M059J (cell line): ENCODE results near the gene SPIN1. TPM values are rescaled to one million over a fixed set of nuclear protein-coding genes. Genes with fewer than 3 reads are reported as not detected.
A peak's percentile ranks its signal among the peaks of the same experiment; 100 is the strongest.
"Not testable (repeated sequence)": the region's sequence is repeated elsewhere in the genome, so short reads cannot be mapped to it uniquely, and the experiment has no call there.

Experiments used
- DNase-seq: peaks from one replicate; pipeline ENCODE4 v3.0.0-alpha.2; 2012; ENCODE audit warnings: low read depth
- total RNA-seq: library from RNA; depleted of rRNA; stranded (reverse); fragments of >200 nt; shearing (Covaris generic); gene quantifications from 2 replicates; pipeline ENCODE4 v1.2.3, GENCODE V29; 2014; rRNA removed

Gene SPIN1
- 117 and 149 TPM in 2 replicates for total RNA-seq

DNA sequence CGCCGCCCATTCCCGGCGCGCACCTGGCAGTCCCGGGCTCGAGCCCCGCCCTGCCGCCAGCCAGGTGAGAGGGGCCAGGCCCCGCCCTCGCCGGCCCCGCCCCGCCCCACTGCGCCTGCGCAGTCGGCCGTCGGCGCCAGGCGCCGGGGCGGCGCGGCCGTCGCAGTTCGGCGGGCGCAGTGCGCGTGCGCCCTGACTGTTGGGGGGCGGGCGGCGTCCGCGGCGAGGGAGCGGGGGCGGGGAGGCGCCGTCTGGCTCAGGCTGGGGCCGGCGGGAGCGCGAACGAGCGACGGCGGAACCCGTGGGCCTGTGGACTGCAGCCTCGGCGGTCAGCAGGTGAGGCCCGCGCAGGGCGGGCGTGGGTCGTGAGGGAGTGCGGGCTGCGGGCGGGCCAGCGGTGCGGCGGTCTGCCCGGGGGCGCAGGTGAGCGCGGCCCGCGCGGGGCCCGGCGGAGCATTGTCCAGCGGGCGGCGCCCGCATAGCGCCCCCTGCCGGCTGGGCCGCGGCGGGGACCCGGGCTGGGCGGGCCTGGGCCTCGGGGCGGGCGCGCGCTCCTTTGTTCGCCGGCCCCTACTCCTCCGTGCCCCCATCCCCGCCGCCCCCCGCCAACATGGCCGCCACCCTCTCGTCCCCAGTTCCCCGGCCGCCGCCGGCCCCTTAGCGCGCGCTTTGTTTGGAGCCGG is at the start of gene SPIN1:
Gene SPIN1, plus strand, starts transcription at position 242 of the 683 bp plus-strand sequence. CDS start 38,096 bp downstream, outside the sequence.
- peak; percentile 69 for DNase-seq

DNA sequence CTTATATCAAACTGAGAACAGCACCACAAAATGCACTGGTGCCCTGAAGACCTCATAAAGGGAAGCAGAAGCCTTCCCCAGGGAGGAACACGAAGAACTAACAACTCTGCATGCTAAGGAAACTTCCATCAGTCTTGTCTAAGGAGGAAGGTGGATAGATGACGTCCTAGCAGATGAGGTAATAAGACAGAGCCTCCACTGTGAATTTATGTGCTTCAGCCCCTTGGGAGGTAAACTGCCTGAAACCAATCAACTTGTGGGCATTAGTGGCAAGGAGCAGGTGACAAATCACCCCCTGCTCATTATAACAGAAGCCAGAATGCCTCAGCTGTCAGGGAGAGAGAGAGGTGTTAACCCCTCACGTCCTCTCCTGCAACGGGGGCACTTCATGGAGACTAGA is 48.9 kb upstream of the SPIN1 start:
- DNase-seq: no peak

DNA sequence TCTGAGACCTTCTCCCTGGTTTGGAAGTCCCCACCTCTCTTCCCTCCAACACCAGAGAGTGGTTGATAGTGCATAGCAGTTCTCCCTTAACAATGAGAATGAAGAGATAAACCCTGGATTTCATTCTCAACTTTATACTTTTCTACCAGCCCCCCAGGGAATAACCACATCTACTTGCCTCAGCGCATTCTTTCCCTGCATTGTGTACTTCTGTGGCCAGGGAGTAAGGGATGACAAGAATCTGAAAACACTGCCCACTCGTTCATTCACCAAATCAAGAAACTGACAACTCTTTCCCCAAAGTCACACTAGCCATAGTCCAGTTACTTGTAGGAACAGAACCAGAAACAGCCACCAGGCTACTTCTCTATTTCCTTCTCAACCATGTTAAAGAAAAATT is 46.0 kb upstream of the SPIN1 start:
- DNase-seq: peak; percentile 78

DNA sequence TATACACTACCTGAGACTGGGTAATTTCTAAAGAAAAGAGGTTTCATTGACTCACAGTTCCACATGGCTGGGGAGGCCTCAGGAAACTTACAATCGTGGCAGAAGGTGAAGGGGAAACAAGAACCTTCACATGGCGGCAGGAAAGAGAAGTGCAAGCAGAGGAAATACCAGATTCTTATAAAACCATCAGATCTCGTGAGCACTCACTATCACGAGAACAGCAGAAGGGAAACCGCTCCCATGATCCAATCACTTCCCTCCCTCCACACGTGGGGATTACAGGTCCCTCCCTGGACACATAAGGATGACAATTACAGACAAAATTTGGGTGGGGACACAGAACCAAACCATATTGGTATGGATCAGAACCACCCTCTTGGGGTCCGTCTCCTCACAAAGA is 44.2 kb upstream of the SPIN1 start:
- DNase-seq: no peak

- DNase-seq: not testable (repeated sequence)
These were observed 37.9 kb upstream of the SPIN1 start for GRCh38 chr9:88350354-88350753.

DNA sequence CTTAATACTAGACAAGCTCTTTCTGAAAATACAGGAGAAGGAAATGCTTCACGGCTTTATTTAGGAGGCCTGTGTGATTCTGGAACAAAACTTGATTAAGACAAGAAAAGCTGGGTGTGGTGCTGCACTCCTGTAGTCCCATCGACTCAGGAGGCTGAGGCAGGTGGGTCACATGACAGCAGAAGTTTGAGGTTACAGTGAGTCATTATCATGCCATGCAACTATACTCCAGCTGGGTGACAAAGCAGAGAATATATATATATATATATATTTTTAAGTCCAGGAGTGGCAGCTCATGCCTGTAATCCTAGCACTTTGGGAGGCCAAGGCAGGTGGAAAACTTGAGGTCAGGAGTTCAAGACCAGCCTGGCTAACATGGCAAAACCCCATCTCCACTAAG is 33.1 kb upstream of the SPIN1 start:
- peak; percentile 78 for DNase-seq

DNA sequence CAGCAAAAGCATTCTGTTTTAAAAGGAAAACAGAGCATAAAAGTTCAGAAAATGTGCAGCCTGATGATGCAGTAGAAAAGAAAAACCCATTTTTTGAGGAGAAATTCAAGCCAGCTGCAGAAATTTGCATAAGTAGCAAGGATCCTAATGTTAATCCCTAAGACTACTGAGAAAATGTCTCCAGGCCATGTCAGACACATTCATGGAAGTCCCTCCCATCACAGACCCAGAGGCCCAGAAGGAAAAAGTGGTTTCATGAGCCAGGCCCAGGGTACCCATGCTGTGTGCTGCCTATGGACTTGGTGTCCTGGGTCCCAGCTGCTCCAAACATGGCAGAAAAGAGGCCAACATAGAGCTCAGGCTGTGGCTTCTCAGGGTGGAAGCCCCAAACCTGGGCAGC is 31.0 kb upstream of the SPIN1 start:
- not testable (repeated sequence) for DNase-seq

- DNase-seq: no peak
These were observed 29.5 kb upstream of the SPIN1 start for GRCh38 chr9:88358723-88359122.

DNA sequence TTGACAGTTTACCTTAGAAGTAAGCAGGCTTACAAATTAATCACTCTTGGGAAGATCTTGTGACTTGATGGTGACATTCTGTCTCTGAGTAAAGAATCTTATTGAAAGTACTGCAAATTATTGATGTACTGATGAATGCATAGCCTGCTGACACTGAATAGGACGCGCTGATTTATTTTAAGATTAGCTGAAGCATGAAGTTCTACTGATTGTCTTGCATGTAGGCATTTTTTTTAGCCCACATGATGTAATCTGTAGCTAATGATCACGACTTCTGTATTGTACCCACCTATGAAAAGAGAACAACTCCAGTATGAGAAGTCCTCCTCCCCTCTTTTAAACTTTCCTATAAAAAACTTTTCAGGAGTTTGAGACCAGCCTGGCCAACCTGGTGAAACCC is 28.3 kb upstream of the SPIN1 start:
- DNase-seq: no peak

DNA sequence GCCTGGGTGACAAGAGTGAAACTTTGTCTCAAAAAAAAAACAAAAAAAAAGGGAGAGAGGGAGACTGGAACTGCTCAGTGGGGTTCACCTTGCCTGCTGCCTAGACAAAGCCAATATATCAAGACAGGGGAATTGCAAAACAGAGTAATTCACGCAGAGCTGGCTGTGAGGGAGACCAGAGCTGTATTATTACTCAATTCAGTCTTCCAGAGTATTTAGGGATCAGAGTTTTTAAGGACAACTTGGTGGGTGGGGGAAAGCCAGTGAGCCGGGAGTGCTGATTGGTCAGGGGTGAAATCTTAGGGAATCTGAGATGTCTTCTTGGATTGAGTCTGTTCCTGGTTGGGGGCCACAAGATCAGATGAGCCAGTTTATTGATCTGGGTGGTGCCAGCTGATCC is 25.6 kb upstream of the SPIN1 start:
- DNase-seq: no peak

GRCh38 chr9:88363661-88364060 is 24.6 kb upstream of the SPIN1 start:
- no peak for DNase-seq

DNA sequence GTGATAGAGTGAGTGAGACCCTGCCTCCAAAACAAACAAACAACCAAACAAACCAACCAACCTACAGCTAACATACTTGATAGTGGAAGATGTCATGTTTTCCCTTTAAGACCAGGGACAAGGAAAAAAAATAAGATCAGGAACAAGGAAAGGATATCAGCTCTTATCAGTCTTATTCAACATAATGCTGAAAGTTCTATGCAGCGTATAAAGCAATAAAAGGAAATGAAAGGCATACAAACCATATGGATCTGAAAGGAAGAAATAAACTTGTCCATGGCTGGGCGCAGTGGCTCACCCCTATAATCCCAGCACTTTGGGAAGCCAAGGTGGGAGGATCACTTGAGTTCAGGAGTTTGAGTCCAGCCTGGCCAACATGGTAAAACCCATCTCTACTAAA is 23.5 kb upstream of the SPIN1 start:
- no peak for DNase-seq

- DNase-seq: peak; percentile 87
These were observed 17.9 kb upstream of the SPIN1 start for GRCh38 chr9:88370346-88370745.

GRCh38 chr9:88372103-88372654 is 16.1 kb upstream of the SPIN1 start:
- peak; percentile 26 for DNase-seq

DNA sequence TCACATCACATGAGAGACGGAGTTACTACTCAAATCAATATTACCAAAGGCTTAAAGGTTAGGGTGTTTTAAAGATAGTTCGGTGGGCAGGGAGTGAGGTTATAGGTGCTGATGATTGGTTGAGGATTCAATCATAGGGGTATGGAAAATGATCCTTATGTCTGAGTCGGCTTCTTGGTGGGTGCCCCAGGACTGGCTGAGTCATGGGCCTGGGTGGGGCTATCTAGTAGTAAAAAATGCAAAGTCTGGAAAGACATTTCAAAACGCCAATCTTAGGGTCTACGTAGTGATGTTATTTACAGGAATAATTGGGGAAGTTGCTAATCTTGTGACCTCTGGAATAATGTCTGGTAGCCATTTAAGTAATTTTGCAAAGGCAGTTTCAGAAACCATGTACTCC is 15.2 kb upstream of the SPIN1 start:
- DNase-seq: no peak

GRCh38 chr9:88378317-88378716 is 9.9 kb upstream of the SPIN1 start:
- no peak for DNase-seq

DNA sequence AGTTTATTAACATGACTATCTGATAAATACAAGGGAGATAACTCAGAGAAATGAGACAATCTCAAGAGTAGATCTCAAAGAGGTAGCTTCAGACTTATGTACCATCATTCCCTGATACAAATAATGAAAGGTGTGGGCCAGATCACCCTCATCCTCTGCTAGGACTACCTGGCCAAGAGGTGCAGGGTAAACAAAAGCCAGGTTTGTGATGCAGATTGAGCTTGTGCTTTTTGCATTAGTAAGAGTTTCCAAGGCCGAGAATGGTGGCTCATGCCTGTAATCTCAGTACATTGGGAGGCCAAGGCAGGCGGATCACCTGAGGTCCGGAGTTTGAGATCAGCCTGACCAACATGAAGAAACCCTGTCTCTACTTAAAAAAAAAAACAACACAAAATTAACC is 8.9 kb upstream of the SPIN1 start:
- no peak for DNase-seq

DNA sequence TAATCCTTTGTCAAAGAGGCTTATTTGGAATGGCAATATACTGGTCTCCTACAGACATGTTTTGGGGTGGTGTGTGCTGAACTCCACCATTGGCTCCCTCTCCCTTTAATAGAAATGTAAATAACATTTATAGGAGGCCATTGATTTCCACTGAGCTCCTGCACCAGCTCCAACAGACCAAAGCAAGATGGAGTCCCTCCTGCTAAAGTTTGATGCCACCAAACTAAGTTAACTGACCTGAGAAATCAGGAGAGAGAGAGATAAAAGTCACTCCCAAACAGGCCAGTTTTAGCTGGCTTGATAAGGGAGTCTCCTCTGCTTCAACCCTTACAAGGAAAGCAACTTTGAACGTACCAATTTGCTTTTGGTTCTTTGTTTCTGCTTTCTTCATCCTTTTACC is 8.1 kb upstream of the SPIN1 start:
- DNase-seq: no peak

- DNase-seq: not testable (repeated sequence)
These were observed 6.9 kb upstream of the SPIN1 start for GRCh38 chr9:88381322-88381721.

GRCh38 chr9:88383176-88383575 is 5.1 kb upstream of the SPIN1 start:
- no peak for DNase-seq

- not testable (repeated sequence) for DNase-seq
These were observed 2.1 kb upstream of the SPIN1 start for GRCh38 chr9:88386137-88386536.

DNA sequence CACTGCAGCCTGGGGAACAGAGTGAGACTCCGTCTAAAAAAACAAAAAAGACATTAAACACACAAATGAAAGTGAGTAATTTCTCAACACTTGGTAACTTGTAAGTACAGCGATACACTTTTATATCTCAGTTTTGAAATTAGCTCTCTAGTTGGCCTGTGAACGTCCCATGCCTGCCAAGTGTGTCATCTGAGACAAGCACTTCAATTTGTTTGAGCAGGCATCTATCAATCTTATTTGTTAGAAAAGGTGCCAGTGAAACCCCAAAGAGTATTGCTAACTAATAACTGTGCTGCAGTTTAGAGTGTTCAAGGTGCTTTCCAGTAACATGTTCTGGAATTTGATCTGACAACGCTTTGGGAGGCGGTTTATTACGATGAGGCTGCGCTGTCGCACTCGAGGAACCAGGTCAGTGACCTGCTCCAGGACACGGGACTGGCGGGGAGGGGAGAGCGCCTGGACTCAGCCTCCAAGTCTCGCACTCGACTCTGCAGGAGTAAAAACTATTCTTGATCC is 1.1 kb upstream of the SPIN1 start:
- no peak for DNase-seq

- DNase-seq: peak; percentile 69
These were observed 567 bp upstream of the SPIN1 start for GRCh38 chr9:88387552-88388202.
